Measurements from ENCODE around the gene DAND5. TPM values are rescaled to one million over a fixed set of nuclear protein-coding genes. Genes with fewer than 3 reads are reported as not detected.

Gene DAND5
- total RNA-seq, 1 donor from 2014 or later: not detected

- no peak for DNase-seq
These were observed 25.6 kb downstream of the DAND5 start, which contains the start of gene NFIX for GRCh38 chr19:12994701-12995595. TSS of gene NFIX (plus strand) at chr19:12995475. CDS start at chr19:12995838, 363 bp downstream.

- no peak for DNase-seq
These were observed 26.4 kb downstream of the DAND5 start for GRCh38 chr19:12995596-12996405.

- no peak for DNase-seq
These were observed 27.2 kb downstream of the DAND5 start for GRCh38 chr19:12996406-12997094.

GRCh38 chr19:12997179-12997966, 28.0 kb downstream of the DAND5 start:
- DNase-seq: no peak

- peak; percentile 32 for DNase-seq
These were observed 28.9 kb downstream of the DAND5 start for GRCh38 chr19:12997967-12998940.

- no peak for DNase-seq
These were observed 31.8 kb downstream of the DAND5 start for GRCh38 chr19:13001166-13001501.

- no peak for DNase-seq
These were observed 32.3 kb downstream of the DAND5 start for GRCh38 chr19:13001502-13002165.

GRCh38 chr19:13002166-13002898, 33.0 kb downstream of the DAND5 start:
- DNase-seq: peak; percentile 92

- no peak for DNase-seq
These were observed 33.7 kb downstream of the DAND5 start for GRCh38 chr19:13003081-13003480.

GRCh38 chr19:13004273-13004672, 34.9 kb downstream of the DAND5 start:
- no peak for DNase-seq

GRCh38 chr19:13005253-13005652, 35.9 kb downstream of the DAND5 start:
- DNase-seq: no peak

GRCh38 chr19:13005861-13006370, 36.5 kb downstream of the DAND5 start:
- no peak for DNase-seq

GRCh38 chr19:13006431-13007281, 37.3 kb downstream of the DAND5 start:
- no peak for DNase-seq

- no peak for DNase-seq
These were observed 38.1 kb downstream of the DAND5 start for GRCh38 chr19:13007292-13008045.

- DNase-seq: no peak
These were observed 39.8 kb downstream of the DAND5 start for GRCh38 chr19:13008926-13009787.
